GM12892 (cell line): ENCODE measurements around the gene PDE6A.

Source experiments
- POLR2A ChIP-seq: IDR thresholded peaks from 2 replicates; pipeline ENCODE4 v1.6.1; 2011; ENCODE audit warnings: low read depth, low read length, control low read depth
- POLR2AphosphoS5 ChIP-seq: IDR thresholded peaks from 2 replicates; pipeline ENCODE4 v1.6.1; 2011; ENCODE audit warnings: low read depth, low read length, control low read depth
- TAF1 ChIP-seq: IDR thresholded peaks from 2 replicates; pipeline ENCODE4 v1.6.1; 2011; ENCODE audit warnings: low read depth, mild to moderate bottlenecking, control low read depth, low read length, borderline replicate concordance

- no peak for TF ChIP-seq POLR2A
- TF ChIP-seq TAF1 = no peak
- TF ChIP-seq POLR2AphosphoS5 = no peak
These were observed 108.0 kb downstream of the PDE6A start for GRCh38 chr5:149836451-149837139.
